HG02970 (cell line): Measurements from ENCODE around the gene BICC1.

Experiments used
- ATAC-seq: cut with Tn5 transposase; IDR thresholded peaks from one replicate; pipeline ENCODE4 v1.9.1; 2021; ENCODE audit warnings: mild to moderate bottlenecking, moderate library complexity, moderate number of reproducible peaks; ENCODE audit not compliant: unreplicated experiment, low FRiP score

BICC1 gene

DNA sequence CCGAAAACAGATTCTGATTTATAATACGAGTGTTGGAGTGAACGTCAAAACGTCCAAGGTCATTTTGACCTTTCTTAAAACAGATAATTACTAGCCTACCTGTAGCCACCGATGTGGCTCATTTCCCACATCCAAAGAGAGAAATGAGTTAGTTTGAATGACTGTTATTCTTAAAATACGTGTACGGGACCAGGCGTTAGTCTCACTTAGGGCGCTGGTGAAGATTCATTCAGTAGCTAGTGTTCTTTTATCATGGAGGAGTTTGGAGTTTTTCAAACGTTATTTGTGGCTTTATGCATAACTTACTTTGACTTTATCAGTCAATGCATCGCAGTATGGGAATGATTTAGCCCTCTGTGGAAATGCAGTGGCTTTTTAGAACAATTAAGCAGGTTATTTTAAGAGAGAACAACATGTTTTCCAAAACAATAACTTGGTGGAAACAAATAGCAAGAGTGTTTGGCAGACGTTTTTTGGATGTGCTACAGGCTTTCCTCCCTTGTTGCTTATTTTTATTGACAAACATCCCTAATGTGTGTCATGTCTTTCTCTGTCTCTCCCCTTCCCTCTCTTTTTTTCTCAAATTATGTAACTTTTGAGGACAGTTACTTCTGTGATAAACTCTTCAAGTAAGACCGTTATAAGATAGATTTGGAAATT, 1.6 kb downstream of the BICC1 start:
- ATAC-seq = no peak

DNA sequence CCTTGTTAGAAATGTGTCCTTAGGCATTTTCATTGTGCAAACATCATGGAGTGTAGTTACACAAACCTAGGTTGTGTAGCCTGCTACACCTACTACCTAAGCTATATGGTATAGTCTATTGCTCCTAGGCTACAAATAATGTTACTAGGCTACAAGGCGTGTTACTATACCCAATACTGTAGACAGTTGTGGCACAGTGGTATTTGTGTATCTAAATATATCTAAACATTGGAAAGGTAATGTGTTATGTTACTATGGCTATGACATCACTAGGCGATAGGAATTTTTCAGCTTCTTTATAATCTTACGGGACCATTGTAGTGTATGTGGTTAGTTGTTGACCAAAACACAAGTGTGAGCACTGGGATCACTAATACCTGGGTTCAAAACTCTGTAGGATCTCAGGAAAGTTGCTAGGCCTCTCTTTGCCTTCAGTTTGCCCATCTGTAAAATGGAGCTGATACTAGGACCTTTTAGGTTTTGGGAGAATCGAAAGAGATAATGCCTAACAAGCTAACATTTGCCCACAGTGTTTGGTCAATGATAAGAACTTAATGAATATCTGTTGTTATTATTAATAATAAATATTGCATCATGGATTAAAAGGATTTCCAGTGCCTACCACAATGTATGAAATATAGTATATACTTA, 2.7 kb downstream of the BICC1 start:
- no peak for ATAC-seq

DNA sequence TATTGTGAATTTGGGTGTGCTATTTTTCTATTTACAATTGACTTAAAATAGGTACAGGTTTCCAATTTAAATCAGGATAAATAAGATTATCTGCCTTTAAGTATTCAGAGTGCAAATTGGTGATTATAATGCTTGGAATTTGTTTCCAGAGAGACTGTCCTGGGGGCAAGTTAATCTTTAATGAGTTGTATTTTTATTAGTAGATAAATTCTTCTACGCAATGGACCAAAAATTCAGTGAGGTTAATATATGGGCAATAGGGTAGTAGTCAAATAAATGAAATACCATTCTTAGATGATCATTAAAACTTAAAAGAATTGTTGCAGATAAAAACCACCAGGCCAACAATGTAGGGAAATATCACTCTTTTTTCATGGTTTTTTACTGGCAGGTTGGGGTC, 3.4 kb downstream of the BICC1 start:
- no peak for ATAC-seq

DNA sequence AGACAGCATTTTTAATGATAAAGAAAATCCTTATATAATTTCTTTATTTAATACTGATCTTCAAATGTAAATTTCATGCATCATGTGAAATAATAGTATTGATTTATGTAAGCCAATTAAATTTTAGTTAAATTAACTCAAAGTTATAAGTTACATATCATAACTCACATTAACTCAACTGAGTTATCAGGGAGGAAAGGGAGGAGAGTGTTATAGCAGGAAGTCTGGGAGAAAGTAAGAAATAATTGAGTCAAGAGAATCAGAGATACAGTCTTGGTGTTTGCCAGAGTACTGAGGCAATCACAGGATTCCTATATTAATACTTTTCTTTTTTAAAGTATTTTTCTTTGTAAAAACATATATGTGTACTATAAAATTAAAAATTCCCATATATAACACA, 4.0 kb downstream of the BICC1 start:
- no peak for ATAC-seq

DNA sequence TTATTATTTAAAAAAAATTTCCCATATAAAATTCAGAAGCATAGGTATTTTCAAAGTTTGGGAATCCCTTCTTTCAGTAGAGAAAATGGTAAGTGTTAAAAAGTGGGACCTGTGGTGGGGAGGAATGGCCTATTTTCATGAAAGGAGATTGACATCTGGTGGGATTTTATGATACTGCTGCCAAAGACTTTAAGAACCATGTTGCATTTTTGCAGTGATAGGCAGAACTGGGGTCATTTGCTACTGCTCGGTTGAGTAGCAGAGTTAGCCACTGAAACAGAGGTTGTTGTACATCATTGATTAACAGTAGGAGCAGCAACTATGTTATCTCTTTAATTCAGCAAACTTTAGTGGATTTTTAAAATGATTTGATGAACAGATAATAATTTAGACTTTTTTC, 4.4 kb downstream of the BICC1 start:
- no peak for ATAC-seq

DNA sequence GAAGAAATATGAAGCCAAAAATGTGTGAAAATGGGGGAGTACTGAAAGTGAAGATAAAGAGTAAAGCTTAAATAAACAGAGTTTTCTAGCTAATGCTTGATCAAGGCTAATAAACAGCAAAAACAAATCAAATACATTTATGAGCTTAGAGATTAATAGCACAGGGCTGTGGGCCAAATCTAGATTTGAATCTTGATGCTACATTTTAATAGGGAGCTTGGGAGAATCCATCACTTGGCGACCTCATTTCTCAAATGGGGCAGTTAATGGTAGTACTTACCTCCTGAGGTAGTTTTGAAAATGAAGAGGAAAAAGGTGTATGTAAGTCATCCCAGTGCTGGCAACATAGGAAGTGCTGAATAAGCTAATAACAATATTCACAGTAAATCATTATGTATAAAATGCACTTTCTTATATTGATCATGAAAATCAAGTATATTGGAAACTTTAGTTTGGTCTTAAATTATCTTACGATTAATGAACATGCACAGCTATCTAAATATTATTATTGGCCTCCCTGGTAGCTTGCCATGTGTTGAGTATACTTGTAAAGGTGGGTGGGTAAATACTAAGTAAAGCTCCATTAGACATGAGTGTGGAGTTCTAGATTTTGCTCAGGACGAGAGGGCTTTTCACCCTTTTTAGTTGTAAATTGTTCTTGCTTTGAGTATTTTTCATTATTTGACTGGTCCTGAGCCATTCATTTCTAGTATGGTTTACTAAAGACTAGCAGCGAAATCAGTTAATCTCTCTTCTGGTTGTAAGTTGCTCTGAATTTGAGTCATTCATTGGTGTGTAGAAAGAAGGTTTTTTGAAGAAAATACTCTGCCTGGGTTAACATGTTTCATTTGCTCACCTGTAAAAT, 5.1 kb downstream of the BICC1 start:
- ATAC-seq = no peak

DNA sequence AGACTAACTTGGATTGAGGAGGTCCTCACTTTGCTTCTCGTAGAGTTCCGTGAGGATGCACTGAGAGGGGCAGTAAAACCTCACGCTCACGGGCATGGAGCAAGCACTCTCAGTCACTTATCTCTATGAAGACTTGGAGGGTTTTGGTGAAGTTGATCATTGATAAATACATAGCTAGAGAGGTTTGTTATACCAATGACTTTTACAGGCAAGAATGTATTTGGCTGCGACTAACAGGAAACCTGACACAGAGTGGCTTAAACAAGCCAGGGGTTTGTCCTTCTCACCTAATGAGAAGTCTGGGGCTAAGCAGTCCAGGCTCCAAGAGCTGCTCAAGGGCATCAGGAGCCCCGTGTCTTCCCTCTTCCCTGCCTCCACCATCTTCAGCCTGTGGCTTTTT, 6.1 kb downstream of the BICC1 start:
- no peak for ATAC-seq

DNA sequence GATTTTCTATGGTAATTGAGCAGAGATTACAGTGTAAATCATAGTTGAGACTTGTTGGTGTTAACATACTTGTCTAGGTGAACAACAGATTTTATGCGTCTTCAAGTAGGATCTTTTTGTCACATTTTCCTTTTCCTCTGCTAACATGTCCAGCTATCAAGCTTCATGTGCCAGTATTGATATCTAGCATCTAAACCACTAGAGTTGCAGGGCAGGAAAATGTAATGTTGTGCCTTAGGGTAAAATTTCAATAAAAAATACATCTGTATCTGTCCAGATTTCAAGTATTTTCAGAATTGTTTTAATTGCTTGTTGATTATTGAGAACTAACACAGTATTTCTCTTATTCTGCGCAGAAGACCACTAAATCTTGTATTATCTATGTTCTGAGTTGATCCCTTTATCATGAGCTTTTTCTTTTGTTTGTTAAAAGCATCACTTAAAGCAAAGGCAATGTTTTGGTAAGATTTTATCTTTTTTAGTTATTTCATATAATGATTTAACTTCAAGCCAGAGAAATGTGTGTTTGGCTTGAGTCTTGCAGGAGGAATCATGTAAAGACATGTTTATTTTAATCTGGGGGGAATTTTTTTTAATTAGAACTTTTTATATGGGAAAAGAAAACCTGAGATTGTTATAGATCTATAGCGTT, 16.5 kb downstream of the BICC1 start:
- no peak for ATAC-seq

DNA sequence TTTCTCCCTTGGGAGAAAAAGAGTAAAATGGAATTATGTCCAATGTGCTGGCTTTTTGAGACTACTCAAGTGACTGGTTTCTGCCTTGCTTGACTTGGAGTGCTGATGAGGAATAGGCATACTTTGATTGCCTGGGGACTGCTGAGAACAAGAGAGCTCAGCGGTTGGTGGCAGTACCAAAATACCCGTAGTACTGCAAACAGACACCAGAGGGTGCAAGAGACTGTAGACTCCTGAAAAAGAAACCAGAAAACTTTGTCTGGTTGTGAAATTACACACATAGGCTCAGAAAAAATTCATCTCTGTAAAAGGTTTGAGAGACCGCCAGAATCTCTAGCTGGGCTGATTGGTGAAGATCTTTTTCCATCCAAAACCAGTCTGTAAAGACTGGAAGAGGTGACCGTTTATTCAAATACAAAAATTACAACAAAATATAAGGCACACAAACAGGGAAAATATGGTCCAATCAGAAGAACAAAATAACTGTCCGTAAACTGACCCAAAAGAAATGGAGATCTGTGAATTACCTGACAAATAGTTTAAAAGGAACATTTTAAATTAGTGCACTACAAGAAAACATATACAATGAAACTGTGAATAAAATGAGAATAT, 18.5 kb downstream of the BICC1 start:
- peak; percentile 98 for ATAC-seq

DNA sequence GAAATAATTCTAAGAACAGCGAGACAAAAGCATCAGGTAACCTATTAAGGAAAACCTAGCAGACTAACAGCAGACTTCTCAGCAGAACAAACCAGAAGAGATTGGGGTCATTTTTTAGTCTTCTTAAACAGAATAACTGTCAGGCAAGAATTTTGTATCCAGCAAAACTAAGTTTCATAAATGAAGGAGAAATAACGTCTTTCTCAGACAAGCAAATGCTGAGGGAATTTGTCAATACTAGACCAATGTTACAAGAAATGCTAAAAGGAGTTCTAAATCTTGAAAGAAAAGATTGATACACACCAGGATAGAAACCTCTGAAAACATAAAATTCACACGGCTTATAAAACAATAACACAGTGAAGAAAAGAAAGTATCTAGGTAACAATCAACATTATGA, 22.6 kb downstream of the BICC1 start:
- ATAC-seq = no peak

DNA sequence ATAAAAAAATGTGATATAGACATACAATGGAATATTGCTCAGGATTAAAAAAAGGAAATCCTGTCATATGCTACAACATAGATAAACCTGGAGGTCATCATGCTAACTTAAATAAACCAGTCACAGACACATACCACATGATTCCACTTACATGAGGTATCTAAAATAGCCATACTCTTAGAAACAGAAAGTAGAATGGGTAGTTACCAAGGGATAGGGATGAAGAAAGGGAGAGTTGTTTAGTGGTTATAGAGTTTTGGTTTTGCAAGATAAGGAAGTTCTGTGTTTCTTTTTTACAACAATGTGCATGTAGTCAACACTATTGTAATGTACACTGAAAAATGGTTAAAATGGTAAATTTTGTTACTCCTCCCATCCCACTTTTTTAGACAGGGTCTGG, 30.5 kb downstream of the BICC1 start:
- no peak for ATAC-seq

DNA sequence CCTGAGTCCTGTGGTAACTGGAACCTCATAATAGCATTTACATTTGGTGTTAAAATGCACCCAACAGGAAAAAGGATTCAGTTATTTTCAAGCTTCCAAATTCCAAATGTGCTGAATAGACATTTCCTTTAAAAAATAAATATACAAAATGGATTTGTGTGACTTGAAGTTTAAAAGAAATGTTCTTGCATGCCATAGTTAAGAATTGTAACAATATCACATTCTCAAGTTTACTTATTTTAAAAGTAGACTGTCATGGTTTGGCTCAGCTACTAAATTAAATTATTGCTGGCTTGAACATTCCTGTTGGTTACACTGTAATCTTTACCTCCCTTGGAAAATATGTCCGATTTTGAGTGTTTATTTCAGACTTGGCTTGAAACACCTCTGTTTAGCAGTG, 31.5 kb downstream of the BICC1 start:
- no peak for ATAC-seq

DNA sequence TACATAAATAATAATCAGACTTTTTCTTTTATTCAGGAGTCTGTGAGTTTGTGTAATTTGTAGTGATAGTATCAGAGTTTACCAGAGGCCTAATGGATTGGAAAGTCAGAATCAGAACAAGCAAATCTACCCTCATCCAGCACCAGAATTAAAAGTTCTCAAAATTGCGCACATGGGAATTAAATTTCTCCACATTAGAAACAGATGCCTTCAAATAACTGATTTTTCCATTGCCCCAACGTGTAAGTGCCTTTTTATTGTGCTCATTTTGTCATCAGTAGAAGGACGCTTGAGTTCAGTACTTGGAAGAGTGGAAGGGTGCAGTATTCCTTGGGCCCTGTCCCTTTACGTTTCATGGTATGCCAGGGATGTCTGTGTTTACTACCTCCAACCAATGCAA, 32.8 kb downstream of the BICC1 start:
- ATAC-seq = no peak

DNA sequence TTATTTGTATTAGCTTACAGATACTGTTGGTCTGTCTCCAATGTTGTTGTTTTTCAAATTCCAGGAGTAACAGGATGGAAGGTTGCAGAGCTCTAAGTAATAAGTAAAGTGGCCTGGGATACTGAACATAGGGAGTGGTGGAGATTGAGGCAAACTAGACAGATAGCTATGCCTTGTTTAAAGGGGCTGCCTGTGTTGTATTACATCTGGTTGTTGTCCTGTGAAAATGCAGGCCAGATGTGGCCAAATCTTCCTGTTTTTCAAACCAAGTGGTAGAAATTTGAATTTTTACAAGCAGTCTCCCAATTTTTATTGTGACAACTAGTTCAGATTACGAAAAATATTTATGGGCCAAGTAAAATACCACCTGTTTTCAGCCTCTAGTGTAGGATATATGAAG, 33.5 kb downstream of the BICC1 start:
- no peak for ATAC-seq

DNA sequence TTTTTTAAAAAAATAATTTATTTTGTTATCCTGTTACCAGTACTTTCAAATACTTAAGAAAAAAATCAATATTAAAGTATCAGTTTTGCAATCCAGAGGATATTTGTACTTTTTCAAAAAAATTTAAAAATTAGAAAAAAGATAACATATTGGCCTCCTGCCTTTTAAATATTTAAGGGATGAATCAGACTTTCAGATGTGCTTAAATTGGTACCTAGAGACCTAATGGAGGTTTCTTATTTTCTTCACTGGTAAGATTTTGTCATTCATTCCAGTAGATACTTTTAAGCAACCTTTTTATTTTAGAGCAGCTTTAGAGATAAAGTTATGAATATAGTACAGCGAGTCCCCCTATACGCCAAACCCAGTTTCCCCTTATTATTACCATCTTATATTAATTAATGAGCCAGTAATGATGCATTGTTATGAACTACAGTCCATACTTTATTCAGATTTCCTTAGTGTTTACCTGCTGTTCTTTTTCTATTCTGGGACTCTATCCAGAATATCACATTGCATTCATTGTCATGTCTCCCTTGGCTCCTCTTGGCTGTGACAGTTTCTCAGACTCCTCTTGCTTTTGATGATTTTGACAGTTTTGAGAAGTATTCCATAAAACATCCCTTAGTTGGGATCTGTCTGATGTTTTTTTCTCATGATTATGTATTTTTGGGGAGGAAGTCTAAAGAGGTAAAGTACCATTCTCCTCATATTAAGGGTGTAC, 34.2 kb downstream of the BICC1 start:
- ATAC-seq = no peak

DNA sequence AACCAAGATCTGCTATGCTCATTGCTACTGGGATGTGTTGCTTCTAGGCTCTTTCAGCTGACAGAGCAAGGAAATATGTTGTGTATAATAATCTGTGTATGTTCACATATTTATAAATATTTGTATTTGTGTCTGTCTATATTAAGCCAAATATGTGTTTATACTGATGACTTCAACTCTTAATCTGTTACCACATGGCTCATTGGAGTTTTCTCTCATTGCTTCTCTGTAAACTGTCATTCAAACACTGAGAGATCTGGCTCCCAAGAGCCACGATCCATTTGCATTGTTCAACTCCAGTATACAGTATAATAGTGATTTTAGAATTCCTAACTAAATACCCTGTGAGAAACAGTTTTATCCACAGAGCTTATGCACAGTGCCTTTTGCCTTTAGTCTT, 35.3 kb downstream of the BICC1 start:
- ATAC-seq = no peak

DNA sequence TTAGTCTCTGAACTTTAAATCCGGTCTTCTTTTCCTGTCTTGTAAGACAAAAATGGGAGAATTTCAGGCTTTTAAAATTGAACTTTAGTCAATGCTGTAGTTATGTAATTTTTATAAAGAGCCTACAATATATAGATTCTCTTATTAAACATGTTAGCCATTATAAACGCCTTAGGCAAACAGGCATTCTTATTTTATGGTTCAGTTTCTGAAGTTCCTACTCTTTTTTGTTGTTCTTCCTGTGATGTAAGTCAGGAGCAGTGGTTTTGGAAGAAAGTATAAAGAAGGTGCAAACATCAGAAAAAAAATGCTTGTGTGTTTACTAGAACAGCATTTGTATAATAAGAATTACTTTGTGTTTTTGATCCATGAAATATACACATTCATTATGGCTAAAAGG, 41.6 kb downstream of the BICC1 start:
- no peak for ATAC-seq

DNA sequence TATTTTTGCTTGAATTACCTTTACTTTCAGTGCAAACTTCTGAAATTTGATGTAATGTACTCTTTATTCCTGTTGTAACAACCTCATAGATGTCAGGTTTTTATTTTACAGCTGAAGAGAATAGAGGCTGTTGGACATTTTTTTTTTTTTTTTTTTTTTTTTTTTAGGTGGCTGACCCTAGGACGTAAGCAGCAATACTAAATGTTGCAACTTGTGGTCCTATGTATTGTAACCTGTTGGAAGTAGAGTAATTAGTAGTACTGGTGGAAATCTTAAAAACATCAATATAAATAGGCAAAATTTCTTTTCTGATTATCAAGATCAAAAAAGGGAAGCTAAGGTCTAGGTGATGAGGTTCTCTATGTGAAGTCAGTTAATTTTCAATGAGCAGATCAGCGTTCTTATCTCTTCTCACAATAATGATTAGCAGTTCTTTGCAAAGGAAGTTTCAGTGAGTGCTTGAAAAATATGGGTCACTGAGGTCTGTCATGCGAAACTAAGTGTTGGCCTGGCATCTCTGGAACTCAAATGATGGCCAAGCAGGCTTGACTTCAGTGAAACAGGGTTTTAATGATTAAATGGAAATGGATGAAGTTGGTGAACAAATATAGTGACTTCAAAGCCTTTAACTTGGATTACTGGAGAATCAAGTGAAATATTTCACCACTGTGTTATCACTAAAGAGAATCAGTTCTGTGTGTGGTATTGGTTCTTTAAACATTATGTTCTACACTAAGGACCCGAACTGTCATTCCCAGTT, 42.7 kb downstream of the BICC1 start:
- no peak for ATAC-seq

DNA sequence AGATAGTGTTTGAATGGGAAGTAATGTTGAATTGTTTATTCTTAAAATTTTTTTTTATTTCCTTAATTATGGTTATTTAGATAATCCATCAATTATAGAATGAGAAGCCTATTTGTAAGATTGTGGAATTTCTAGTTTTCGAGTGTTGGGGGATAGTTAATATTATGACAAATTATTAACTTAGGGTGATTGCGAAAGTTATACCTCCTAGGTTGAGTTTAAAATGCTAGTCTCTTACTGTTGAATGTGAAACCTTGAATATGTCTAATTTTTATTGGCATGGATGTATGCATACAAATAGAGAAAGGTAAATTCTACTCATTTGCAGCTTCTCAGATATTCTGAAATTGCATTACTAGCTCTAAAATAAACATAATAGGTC, 43.2 kb downstream of the BICC1 start:
- no peak for ATAC-seq
